Stimulated activated CD4-positive, alpha-beta T cell treated with anti-CD3 and anti-CD28 coated beads, TNF-alpha, amount 100 ng/mL, for 1 hour (primary cell): Measurements from ENCODE around the gene MELK.
"Not testable (repeated sequence)": the region's sequence is repeated elsewhere in the genome, so short reads cannot be mapped to it uniquely, and the experiment has no call there.

Experiments used
- DNase-seq, 3 donors: peaks; one replicate each; pipeline ENCODE4 v3.0.0-alpha.2; 2020; ENCODE audit warnings: low read depth in 3 of 3, low spot score in 1 of 3

The MELK gene

DNA sequence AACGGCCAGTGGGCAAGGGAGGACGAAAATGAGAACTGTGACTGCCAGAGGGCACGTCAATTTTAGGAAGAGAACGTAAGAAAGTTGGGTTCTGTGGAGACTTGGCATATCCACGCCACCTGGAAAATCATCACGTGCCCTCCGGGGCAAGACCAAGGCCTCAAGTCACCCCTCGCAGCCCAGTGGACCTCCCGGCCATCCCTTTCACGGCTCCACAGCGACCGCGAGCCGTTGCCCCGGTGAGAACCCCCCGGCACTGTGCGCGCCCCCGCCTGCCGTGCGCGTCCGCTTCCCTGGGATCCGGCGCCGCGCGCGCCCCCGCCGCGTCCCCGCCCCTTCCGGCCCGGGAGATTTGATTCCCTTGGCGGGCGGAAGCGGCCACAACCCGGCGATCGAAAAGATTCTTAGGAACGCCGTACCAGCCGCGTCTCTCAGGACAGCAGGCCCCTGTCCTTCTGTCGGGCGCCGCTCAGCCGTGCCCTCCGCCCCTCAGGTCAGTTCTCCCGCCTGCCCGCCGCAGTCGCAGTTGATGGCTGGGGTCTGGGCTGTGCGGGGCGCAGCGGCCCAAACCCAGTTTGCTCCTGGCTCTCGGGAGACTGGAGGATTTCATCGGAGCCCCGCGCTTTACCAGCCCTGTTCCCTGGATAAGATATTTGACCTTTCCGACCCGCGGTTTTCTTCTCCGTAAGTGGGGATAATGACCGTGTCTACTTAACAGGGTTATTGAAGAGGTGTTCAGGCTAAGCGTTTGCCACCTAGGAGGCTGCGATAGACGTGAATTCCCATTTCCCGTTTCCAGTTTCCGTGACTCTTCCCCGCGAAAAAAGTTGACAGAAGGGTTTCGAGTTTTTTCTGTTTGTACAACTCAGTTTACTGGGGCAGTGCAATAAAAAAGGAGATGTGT is at the start of gene MELK:
Gene MELK (plus strand): TSS at position 381 of the 904 bp plus-strand sequence. CDS start 8,787 bp downstream, outside the sequence.
- peak; percentile 42 to 82 (median 60) for DNase-seq

DNA sequence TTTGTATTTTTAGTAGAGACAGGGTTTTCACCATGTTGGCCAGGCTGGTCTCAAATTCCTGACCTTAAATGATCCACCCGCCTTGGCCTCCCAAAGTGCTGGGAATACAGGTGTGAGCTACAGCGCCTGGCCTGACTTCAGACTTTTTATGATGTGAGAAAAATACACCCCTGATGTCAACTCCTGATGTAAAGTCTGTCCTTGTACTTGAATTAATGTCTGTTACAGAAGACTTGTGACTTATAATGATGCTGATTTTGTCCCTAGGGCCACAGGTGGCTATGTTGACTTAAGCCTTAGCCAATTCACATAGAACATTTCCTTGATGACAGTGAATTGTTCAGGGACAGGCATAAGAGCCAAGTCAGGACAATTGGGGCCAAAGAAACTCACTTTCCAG is 42.5 kb upstream of the MELK start:
- no peak for DNase-seq

DNA sequence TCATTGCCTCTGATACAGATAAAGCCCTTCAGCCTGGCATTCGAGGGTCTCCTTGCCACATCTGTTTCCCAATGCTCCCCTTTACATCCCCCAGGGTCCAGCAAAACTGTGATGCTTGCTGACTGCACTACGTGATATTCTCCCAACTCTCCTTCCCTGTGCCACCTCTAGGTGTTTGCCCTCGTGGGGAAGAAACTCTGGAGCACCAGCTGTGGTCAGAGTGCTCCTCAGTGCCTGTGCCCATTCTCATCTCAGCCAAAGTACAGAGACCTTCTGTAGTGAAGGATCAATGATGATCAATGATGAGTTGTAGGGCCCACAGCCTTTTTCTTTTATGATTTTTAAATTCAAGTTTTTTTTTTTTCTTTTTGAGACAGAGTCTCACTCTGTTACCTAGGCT is 40.3 kb upstream of the MELK start:
- no peak for DNase-seq

DNA sequence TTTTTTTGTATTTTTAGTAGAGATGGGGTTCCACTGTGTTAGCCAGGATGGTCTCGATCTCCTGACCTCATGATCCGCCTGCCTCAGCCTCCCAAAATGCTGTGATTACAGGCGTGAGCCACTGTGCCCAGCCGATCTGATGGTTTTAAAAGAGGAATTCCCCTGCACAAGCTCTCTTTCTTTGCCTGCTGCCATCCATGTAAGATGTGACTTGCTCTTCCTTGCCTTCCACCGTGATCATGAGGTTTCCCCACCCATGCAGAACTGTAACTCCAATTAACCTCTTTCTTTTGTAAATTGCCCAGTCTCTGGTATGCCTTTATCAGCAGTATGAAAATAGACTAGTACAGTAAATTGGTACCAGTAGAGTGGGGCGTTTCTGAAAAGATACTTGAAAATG is 39.0 kb upstream of the MELK start:
- not testable (repeated sequence) for DNase-seq

DNA sequence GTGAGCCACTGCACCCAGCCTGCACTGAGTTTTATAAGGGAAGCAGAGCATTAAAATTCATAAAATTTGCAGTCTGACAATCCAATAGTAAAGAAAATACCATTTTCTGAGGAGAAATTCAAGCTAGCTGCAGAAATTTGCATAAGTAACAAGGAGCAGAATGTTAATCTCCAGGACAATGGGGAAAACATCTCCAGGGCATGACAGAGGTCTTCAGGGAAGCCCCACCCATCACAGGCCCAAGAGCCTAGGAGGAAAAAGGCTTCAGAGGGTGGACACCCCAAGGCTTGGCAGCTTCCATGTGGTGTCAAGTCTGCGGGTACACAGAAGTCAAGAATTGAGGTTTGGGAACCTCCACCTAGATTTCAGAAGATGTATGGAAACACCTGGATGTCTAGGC is 37.6 kb upstream of the MELK start:
- no peak for DNase-seq

DNA sequence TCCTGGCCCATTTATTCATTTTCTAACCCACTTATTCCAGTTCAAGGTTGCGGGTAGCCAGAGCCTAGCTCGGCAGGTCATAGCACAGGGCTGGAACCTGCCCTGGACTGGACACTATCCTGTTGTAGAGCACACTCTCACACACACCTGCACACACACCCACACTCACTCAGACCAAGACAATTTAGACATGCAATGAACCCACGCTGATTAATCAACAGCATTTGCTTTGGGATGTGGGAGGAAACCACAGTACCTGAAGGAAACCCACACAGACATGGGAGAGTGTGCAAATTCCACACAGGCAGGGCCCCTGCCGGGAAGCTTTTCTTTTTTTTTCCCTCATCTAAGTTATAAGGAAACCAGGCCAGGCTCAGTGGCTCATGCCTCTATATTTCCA is 34.8 kb upstream of the MELK start:
- no peak for DNase-seq

DNA sequence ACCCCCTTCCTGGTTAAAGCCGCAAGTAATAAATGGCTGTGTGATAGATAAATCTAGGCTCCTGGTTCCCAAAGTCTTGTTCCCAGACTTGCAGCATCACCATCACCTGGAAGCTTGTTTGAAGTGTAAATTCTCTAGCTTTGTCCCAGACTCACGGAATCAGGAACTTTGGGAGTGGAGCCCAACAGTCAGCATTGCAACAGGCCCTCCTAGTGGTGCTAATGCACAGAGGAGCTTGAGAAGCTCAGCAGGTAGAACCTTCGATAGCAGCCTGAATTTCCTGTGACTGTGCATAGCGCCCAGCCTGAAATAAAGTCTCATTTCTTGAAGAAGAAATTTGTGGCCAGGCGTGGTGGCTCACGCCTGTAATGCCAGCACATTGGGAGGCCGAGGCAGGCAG is 30.3 kb upstream of the MELK start:
- no peak for DNase-seq

DNA sequence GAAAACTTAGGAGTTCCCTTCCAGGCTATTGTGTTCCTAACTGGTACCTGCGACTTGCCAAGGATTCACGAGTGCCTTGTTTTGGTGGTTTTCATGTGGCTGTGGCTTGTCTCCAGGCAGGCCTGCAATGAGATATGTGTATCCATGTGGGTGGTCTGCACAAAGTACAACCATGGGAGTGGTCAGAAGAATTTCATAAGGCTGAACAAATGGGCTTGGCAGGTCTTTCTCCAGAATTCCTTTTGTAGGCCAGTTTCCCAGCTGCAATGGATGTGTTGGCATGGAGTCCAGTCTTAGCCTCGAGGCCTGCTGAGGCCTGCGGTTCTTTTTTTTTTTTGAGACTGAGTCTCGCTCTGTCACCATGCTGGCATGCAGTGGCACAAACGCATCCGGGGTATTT is 28.8 kb upstream of the MELK start:
- no peak for DNase-seq

DNA sequence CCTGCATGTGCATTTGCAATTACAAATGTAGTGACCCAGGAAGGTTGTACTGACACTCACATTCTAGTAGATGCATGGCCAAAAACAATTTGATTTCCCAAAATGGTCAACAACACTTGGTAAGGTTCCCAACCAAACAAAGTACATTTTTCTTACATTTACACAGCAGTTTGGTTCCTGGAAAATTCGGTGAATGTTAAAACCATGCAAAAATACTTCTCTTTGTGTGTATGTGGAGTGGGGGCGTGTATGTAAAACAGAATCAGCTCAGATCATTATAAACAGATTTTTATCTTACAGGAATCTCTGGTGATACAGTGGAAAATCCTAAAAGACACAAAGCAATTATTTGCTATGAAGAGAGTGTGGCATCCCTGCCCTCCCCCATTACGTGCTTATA is 25.1 kb upstream of the MELK start:
- DNase-seq = no peak

DNA sequence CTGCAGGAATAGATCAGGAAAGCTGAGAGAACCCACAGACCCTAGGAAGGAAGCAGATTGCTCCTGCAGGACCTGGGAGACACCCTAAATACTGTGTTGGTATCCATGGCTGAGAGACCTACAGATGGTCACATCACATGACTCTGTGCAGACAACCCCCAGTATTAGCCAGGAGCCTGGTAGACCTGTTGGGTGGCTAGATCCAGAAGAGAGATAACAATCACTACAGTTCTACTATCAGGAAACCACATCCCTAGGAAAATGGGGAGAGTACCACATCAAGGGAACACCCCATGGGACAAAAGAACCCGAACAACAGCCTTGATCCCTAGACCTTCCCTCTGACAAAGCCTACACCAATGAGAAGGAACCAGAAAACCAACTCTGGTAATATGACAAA is 24.2 kb upstream of the MELK start:
- no peak for DNase-seq

DNA sequence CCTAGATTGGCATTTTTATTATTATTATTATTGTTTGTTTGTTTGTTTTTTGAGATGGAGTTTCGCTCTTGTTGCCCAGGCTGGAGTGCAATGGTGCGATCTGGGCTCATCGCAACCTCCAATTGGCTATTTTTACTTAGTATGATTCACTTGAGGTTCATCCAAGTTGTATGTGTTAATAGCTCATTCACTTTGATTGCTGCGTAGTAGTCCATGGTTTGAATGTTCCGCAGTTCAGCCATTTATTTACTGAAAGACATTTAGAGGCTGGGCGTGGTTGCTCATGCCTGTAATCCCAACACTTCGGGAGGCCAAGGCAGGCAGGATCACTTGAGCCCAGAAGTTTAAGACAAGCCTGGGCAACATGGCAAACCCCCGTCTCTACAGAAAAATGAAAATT is 22.6 kb upstream of the MELK start:
- DNase-seq = no peak

DNA sequence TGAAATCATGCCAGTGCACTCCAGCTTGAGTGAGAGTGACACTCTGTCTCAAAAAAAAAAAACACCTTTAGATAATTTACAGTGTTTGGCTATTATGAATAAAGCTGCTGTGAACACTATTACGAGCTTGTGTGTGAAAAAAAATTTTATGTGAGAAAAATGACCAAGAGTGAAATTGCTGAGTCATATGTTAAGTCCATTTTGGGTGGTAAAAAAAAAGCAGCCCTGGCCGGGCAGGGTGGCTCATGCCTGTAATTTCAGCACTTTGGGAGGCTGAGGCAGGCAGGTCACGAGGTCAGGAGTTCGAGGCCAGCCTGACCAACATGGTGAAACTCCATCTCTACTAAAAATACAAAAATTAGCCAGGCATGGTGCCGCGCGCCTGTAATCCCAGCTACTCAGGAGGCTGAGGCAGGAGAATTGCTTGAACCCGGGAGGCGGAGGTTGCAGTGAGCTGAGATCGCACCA is 22.0 kb upstream of the MELK start:
- DNase-seq = not testable (repeated sequence)

DNA sequence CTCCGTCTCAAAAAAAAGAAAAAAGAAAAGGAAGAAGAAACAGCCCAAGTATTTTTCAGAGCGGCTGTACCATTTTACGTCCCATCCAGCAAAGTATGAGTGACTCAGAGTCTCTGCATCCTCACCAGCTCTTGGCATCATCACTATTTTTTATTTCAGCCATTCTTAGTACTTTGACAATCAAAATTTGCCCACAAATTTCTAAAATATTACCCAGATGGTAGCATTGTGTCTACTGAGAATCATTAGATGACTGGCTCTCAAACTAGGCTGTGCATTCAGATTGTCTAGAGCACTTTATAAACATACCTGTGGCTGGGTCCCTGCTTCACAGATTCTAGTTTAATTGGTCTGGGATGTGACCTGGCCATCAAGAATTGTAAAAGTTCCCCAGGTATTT is 21.6 kb upstream of the MELK start:
- DNase-seq = no peak

DNA sequence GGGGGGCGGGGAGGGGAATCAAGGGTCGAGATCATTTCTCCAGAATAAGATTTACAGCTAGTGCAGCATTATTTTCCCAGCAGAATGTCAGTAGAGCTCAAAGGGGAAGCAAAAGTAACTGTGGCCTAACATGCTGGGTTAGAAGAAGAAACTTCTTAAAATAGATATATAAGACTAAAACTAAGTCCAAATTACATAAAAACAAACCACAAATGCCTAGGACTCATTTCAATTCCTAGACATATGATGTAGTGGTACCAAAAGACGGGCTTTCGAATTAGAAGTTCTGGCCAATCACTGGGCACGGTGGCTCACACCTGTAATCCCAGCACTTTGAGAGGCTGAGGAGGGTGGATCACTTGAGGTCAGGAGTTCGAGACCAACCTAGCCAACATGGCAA is 20.8 kb upstream of the MELK start:
- no peak for DNase-seq

DNA sequence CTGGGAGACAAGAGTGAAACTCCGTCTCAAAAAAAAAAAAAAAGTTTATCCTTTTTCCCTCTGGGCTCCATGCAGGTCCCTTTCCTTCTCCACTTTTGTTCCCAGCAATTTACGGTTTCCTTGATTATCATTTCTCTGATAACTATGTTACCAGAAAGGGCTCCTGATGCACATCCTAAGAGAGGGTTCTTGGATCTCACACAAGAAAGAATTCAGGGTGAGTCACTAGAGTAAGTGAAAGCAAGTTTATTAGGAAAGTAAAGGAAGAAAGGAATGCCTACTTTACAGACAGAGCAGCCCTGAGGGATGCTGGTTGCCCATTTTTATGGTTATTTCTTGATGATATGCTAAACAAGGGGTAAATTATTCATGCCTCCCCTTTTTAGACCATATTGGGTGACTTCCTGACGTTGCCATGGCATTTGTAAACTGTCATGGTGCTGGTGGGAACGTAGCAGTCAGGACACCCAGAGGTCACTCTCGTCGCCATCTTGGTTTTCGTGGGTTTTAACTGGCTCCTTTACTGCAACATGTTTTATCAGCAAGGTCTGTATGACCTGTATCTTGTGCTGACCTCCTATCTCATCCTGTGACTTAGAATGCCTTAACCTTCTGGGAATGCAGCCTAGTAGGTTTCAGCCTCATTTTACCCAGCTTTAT is 13.5 kb upstream of the MELK start:
- no peak for DNase-seq

DNA sequence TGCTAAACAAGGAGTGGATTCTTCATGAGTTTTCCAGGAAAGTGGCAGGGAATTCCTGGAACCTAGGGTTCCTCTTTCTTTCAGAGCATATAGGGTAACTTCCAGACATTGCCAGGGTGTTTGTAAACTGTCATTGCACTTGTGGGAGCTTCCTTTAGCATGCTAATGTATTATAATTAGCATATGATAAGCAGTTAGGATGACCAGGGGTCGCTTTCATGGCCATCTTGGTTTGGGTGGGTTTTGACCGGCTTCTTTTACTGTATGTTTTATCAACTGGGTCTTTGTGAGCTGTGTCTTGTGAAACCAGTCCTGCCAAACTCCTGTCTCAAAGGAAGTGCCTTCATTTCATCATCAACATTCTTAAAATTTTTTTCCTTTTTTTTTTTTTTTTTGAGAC is 11.9 kb upstream of the MELK start:
- no peak for DNase-seq

DNA sequence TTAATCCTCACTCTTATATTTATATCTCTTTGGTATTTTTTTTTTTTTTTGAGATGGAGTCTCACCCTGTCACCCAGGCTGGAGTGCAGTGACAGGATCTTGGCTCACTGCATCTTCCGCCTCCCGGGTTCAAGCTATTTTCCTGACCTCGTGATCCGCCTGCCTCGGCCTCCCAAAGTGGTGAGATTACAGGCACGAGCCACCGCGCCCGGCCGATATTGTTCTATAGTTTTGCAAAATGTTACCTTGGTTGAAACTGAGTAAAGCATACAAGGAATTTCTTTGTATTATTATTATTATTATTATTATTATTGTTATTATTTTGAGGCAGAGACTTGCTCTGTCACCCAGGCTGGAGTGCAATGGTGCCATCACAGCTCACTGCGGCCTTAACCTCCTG is 9.9 kb upstream of the MELK start:
- DNase-seq = not testable (repeated sequence)

DNA sequence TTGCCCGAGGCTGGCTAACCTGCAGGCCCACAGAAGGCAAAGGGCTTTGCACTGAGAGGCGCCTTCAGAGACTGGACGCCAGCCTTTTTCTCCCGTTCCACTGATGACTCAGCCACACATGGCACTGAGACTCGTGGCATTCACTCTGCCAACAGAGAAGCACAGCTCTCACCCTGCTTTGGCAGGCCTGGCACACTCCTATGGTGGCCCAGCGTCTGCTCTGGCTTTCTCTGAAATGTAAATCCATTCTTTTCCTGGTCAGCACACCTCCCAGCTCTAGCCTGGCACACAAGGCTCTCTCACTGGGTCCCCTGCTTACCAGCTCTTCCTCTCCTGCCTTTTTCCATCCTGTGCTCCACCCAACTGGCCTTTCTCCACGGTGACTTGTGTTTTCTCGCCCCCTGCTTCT is 5.9 kb upstream of the MELK start:
- DNase-seq = no peak

DNA sequence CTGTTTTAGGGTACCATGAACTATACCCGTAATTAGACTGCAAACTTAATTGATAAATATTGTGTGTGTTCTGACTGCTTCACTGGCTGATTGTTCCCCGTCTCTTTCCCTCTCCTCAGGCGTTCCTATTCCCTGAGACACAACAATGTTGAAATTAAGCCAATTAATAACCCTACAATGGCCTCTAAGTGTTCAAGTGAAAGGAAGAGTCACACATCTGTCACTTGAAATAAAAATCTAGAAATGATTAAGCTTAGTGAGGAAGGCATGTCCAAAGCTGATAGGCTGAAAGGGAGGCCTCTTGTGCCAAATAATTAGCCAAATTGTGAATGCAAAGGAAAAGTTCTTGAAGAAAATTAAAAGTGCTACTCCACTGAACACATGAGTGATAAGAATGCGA is 4.0 kb upstream of the MELK start:
- DNase-seq = not testable (repeated sequence)

DNA sequence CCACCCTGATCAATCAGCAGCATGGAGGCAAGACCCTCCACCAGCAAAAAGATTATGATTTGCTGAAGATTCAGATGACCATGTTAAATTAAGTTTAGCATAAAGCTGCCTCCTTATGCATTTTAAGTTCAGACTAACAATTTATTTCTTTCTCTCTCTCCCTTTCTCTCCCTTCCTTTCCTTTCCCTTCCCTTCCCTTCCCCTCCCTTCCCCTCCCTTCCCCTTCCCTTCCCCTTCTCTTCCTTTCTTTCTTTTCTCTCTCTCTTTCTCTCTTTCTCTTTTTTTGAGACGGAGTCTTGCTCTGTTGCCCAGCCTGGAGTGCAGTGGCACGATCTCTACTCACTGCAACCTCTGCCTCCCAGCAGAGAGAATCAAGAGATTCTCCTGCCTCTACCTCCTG is 1.4 kb upstream of the MELK start:
- DNase-seq = no peak

DNA sequence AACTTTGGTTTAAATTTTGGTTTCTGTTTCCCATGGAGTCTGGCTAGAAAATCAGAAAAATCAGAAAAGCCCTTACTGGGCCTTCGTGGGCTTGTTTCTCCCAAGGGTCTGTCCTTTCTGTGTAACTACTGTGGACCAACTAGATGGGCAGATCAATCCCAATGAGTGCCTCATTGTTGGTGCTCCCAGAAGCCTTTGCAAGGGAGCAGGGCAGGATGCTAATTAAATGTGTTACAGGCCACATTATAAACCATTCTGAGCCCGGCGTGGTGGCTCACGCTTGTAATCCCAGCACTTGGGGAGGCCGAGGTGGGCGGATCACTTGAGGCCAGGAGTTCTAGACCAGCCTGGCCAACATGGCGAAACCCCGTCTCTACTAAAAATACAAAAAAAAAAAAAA is 1.4 kb downstream of the MELK start:
- not testable (repeated sequence) for DNase-seq

DNA sequence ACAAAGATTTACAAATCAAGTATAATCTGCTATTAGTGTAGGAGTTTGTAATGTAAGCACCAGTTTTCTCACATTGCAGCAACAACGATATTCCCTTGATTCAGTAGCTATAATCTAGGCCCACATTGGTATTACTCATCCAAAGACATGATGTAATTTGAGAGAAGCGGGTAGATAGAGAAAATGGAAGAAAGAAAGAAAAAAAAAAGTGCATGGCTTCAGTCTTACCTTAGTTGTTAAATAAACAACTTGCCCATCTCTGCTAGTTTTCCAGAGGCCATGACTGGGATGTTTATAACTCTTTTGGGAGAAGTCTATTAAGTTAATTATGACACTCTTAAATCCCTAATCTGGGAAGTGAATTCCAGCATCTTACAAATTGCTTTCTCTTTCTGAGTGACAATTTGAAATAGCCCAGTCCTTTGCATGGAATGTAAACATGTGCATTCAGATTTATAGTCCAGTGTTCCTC is 2.8 kb downstream of the MELK start:
- DNase-seq = no peak
